Subcutaneous adipose tissue (tissue), 4 donors: ENCODE results near the gene CCDC170. TPM values are rescaled to one million over a fixed set of nuclear protein-coding genes. Genes with fewer than 3 reads are reported as not detected.

Experiments used
- total RNA-seq, 4 donors: library from RNA; depleted of rRNA; stranded (reverse); fragments of >200 nt; gene quantifications; one replicate each; pipeline ENCODE4 v1.1.0, GENCODE V29; 2016
- TF ChIP-seq, protein P1 (sequence below): fragments of 450-650 bp; IDR thresholded peaks from one replicate; pipeline ENCODE4 v1.5.1; 2016; ENCODE audit warnings: low read depth, mild to moderate bottlenecking, control low read depth, antibody characterized with exemption, moderate library complexity

The CCDC170 gene
- total RNA-seq, 4 donors from 2014 or later, result 7.0 to 16.6 (median 9.6) TPM

DNA sequence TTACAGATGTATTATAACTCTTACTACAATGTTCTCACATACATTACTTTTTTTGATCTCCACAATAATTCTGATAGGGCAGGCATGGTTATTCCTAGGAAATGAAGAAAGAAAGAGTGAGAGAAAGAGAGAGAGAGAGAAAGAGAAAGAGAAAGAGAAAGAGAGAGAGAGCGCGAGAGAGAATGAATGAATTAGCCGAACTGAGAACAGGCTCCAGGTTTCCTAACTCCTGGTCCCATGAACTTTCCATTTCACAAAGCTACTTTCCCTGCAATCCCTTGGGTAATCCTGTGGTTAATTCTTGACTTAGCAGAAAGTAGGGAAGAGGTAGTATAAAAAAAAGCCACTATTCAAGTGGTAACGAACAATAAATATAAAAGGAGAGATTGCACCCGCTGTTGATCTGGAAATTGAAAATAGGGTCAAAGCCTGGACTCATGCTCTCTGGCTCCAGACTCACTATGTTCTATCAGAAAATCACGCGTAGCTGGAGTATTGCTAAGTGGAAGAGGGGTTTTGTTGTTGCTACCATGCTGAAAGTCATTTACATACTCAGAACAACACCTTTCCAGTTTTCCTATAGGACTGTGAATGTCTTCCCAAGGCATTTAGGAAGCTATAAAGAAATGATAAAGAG is 131.2 kb downstream of the CCDC170 start:
- TF ChIP-seq, protein P1, sequence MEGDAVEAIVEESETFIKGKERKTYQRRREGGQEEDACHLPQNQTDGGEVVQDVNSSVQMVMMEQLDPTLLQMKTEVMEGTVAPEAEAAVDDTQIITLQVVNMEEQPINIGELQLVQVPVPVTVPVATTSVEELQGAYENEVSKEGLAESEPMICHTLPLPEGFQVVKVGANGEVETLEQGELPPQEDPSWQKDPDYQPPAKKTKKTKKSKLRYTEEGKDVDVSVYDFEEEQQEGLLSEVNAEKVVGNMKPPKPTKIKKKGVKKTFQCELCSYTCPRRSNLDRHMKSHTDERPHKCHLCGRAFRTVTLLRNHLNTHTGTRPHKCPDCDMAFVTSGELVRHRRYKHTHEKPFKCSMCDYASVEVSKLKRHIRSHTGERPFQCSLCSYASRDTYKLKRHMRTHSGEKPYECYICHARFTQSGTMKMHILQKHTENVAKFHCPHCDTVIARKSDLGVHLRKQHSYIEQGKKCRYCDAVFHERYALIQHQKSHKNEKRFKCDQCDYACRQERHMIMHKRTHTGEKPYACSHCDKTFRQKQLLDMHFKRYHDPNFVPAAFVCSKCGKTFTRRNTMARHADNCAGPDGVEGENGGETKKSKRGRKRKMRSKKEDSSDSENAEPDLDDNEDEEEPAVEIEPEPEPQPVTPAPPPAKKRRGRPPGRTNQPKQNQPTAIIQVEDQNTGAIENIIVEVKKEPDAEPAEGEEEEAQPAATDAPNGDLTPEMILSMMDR, result no peak

DNA sequence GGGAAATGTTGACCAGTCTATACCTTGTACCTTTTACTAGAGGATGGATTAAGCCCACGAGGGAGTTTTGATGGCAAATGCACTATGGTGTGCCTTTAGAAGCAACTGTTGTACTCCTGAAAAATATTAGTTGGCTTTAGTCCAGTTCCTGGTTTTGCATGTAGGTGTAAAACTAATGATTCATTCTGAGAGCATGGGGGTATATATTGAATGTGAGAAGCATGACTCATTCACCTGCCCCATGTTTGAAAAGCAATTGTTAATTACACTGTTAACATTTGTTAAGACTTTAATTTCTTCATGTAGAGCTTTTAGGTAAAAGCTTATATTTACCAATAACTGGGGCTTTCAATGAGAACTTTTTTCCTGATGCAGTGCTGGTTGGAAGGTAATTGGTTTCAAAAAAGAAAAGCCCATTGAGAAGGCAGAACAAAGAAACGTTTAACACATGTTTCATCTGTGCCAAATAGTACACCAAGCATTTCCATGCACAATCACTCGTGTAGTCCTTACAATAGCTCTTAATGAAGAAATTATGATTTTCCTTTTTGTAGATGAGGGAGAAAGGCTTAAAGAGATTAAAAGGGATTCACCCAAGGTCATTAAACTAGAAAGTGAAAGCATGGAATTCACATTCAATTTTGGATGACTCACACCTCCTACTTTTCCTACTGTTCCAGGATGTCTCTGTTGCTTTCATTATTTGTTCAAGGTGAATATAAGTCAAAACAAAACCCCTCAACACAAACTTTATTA is 134.1 kb downstream of the CCDC170 start:
- TF ChIP-seq, protein P1, result no peak

DNA sequence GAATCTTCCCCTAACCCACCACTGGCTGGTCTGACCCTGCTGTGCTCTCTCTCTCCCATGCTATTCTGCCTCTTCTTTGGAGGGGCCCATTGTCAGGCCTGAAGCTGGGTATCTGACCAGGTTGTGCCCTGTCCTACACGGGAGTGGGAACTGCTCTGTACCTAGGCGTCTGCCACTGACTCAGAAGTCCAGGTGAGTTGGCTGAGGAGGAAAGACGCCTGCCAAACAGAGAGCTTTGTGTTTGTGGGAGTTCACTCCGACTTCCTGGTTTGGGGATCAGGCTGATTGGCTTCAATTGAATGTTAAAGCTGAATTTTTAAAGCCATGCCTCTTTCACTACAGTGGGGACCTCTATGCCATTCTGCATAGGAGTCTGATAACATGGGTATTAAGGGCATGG is 136.0 kb downstream of the CCDC170 start:
- TF ChIP-seq, protein P1, result no peak

DNA sequence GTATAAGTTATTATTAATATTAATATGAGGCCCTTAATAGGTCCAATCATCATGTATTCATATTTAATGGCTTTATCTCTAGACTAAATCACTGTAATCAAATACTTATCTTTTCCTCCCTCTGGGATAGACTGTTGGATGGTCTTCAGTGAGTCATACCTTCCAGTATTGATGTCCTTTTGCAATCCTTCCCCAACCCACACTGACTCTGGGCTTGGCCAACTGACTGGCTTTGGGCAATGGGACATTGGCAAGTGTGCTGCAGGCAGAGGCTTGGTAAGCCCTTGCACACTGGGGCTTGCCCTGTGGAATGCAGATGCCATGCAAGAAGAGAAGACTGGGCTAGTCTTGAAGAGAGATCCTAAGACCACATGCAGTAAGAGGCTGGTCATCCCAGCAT is 136.6 kb downstream of the CCDC170 start:
- TF ChIP-seq, protein P1, result no peak

DNA sequence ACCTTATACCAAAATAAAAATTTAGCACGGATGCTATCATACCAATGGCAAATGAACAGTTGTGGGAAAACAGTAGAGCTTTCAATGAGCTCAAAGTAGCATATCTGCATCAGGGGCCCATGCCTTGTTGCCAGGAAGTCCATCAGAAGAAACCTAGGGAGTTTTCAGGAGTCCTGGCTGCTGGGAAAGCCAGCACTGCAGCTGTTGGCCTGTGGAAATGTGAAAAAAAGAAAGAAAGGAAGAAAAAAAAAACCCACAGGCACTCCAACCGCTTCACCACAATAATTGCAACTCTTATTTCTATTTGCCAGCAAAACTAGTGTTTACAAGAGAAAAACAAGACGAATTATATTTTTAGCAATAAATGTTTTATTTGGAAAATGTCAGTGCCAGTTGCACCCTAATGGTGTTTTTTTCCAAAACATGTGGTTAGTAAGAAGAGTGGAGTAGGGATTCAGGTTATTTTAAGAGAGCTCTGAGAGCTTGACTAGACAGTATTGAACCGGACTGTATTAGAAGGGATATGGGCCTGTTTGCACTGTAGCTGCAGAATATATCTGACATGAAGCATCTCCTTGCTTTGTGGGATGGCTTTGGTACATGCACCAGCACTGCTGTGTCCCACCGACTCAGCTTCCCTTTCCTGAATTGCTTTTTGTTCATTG is 137.3 kb downstream of the CCDC170 start:
- TF ChIP-seq, protein P1, result no peak

DNA sequence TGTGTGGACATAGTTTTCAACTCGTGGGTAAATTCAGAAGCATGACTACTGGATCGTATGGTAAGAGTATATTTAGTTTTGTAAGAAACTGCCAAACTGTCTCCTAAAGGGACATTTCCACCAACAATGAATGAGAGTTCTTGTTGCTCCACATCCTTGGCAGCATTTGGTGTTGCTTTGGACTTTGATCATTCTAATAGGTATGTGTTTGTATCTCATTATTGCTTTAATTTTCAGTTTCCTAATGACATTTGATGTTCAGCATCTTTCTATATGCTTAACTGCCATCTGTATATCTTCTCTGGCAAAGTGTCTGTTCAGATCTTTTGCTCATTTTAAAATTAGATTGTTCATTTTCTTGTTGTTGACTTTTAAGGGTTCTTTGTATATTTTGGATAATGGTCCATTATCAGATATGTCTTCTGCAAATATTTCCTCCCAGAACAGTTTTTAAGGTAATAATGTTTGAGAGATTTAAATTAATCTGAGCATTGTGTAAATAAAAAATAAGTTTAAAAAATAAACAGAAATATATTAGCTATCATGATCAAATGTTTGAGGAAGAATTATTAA is 138.7 kb downstream of the CCDC170 start:
- TF ChIP-seq, protein P1, result no peak
